ENCODE data around the gene IRF2BPL. TPM values are rescaled to one million over a fixed set of nuclear protein-coding genes. Genes with fewer than 3 reads are reported as not detected.

IRF2BPL gene
- total RNA-seq, 4 donors from 2014 or later, result 10.3 to 20.6 (median 16.4) TPM

GRCh38 chr14:77011245-77011644 lies 17.3 kb downstream of the IRF2BPL start:
- H3K4me3 ChIP-seq, result no peak overlapping the region
- no peaks in the 10 kb centered on the region for H3K27me3 ChIP-seq
- no peak for DNase-seq
- peak in 1 of 6 experiments; percentile 34 for TF ChIP-seq CTCF (IDR thresholded peaks at IDR 0.05)
- no peak for TF ChIP-seq POLR2A (IDR thresholded peaks at IDR 0.05)
- H3K36me3 ChIP-seq, result no peaks in the 10 kb centered on the region
- H3K27ac ChIP-seq, result no peak overlapping the region
- H3K9me3 ChIP-seq, result no peaks in the 10 kb centered on the region
- H3K4me1 ChIP-seq, result peaks cover 0 to 9% (median 0%) of the 10 kb centered on the region in 4 donors

GRCh38 chr14:77009014-77009413 lies 19.5 kb downstream of the IRF2BPL start:
- Histone ChIP-seq H3K4me3 (no peak overlapping the region), H3K27ac (no peak overlapping the region), H3K36me3 (no peaks in the 10 kb centered on the region), H3K4me1 (peaks cover 0 to 9% (median 0%) of the 10 kb centered on the region in 4 donors), H3K9me3 (no peaks in the 10 kb centered on the region), H3K27me3 (no peaks in the 10 kb centered on the region)
- DNase-seq, result no peak
- TF ChIP-seq CTCF (IDR thresholded peaks at IDR 0.05) (no peak), POLR2A (IDR thresholded peaks at IDR 0.05) (no peak)

- no peak for TF ChIP-seq CTCF (IDR thresholded peaks at IDR 0.05)
- TF ChIP-seq POLR2A (IDR thresholded peaks at IDR 0.05), result no peak
- no peaks in the 10 kb centered on the region for H3K36me3 ChIP-seq
- H3K27ac ChIP-seq, result no peak overlapping the region
- peaks cover 0 to 9% (median 0%) of the 10 kb centered on the region in 4 donors for H3K4me1 ChIP-seq
- no peaks in the 10 kb centered on the region for H3K27me3 ChIP-seq
- H3K4me3 ChIP-seq, result no peak overlapping the region
- DNase-seq, result no peak
- H3K9me3 ChIP-seq, result no peaks in the 10 kb centered on the region
Measured at GRCh38 chr14:77008541-77008940, 20.0 kb downstream of the IRF2BPL start.

GRCh38 chr14:77007975-77008421 lies 20.5 kb downstream of the IRF2BPL start:
- peaks cover 0 to 9% (median 0%) of the 10 kb centered on the region in 4 donors for H3K4me1 ChIP-seq
- peak overlapping the region in 1 of 4 donors; percentile 15 for H3K27ac ChIP-seq
- no peaks in the 10 kb centered on the region for H3K36me3 ChIP-seq
- no peaks in the 10 kb centered on the region for H3K27me3 ChIP-seq
- H3K4me3 ChIP-seq, result no peak overlapping the region
- H3K9me3 ChIP-seq, result no peaks in the 10 kb centered on the region
- TF ChIP-seq POLR2A (IDR thresholded peaks at IDR 0.05) (no peak), CTCF (IDR thresholded peaks at IDR 0.05) (no peak)
- no peak for DNase-seq

- no peaks in the 10 kb centered on the region for H3K36me3 ChIP-seq
- DNase-seq, result no peak
- peak overlapping the region in 1 of 4 donors; percentile 17 for H3K27ac ChIP-seq
- H3K4me1 ChIP-seq, result peaks cover 0 to 9% (median 0%) of the 10 kb centered on the region in 4 donors
- H3K9me3 ChIP-seq, result no peaks in the 10 kb centered on the region
- no peaks in the 10 kb centered on the region for H3K27me3 ChIP-seq
- H3K4me3 ChIP-seq, result no peak overlapping the region
- no peak for TF ChIP-seq POLR2A (IDR thresholded peaks at IDR 0.05)
- no peak for TF ChIP-seq CTCF (IDR thresholded peaks at IDR 0.05)
Measured at GRCh38 chr14:77007183-77007974, 21.1 kb downstream of the IRF2BPL start.
